AG04450 (cell line): ENCODE results near the gene MAPKAPK3. TPM values are rescaled to one million over a fixed set of nuclear protein-coding genes. Genes with fewer than 3 reads are reported as not detected.

Experiments used
- CTCF ChIA-PET: fragments of 300-600, 350-600 bp; formaldehyde crosslinking; extraction: SDS; loops from one replicate; lab custom pipeline; 2022; ENCODE audit warnings: antibody characterized with exemption, inconsistent platforms; lab: Charles Lee
- POLR2A ChIA-PET: fragments of 350-600 bp; formaldehyde crosslinking; extraction: SDS; loops from one replicate; lab custom pipeline; 2021; ENCODE audit warnings: antibody characterized with exemption, inconsistent platforms; lab: Yijun Ruan, JAX
- DNase-seq: peaks from one replicate; pipeline ENCODE4 v3.0.0-alpha.2; 2011; ENCODE audit warnings: low read depth, low spot score
- H3K27ac ChIP-seq: one replicate; pipeline ENCODE4 v1.5.1; 2012; ENCODE audit warnings: low read depth, low read length, control low read depth
- H3K27me3 ChIP-seq: one replicate; pipeline ENCODE4 v1.6.0; 2012; ENCODE audit warnings: low read length; ENCODE audit not compliant: control insufficient read depth, insufficient read depth
- H3K4me3 ChIP-seq: 2 replicates; pipeline ENCODE4 v1.5.1; 2011; ENCODE audit warnings: mild to moderate bottlenecking, low read depth, low read length, control low read depth
- H3K9me3 ChIP-seq: 2 replicates; pipeline ENCODE4 v1.5.1; 2012; ENCODE audit warnings: low read length; ENCODE audit not compliant: control insufficient read depth, insufficient read depth
- CTCF ChIP-seq: IDR thresholded peaks from 2 replicates; pipeline ENCODE4 v1.5.1; 2011; ENCODE audit warnings: low read depth, low read length, control low read depth, inconsistent platforms
- polyA plus RNA-seq: library from polyadenylated mRNA; depleted of rRNA; stranded (reverse); fragments of >200 nt; gene quantifications from 2 replicates; pipeline ENCODE4 v1.2.3, GENCODE V29; 2011

MAPKAPK3 gene
- polyA plus RNA-seq, 1 experiment, result 35.7 TPM

- no peaks in the 10 kb centered on the region for H3K9me3 ChIP-seq
These were observed 45.5 kb upstream of the MAPKAPK3 start for GRCh38 chr3:50571486-50571885.

GRCh38 chr3:50572158-50572557 is 44.8 kb upstream of the MAPKAPK3 start:
- ChIA-PET POLR2A (interaction anchor here (4.1 kb wide), 1 partner anchor 29 kb away, joined by 38 read pairs; no protein-coding TSS in a partner anchor), CTCF (interaction anchor here (0.6 to 14.4 kb wide), 12 partner anchors 9 to 797 kb away, joined by 3 to 436 read pairs (median 5); partner anchors contain the start of genes CISH and MAPKAPK3)
- Histone ChIP-seq H3K9me3 (no peaks in the 10 kb centered on the region), H3K27me3 (no peaks in the 10 kb centered on the region), H3K4me3 (no peak overlapping the region), H3K27ac (no peak overlapping the region)
- peak; percentile 94 for TF ChIP-seq CTCF
- DNase-seq, result peak; percentile 38

More at GRCh38 chr3:50571486-50571885, 45.5 kb upstream of the MAPKAPK3 start:
- ChIA-PET POLR2A (interaction anchor here (4.1 kb wide), 1 partner anchor 30 kb away, joined by 38 read pairs; no protein-coding TSS in a partner anchor), CTCF (interaction anchor here (1.0 to 14.4 kb wide), 9 partner anchors 10 to 51 kb away, joined by 3 to 436 read pairs (median 6); partner anchors contain the start of genes CISH and MAPKAPK3)
- Histone ChIP-seq H3K27ac (no peak overlapping the region), H3K4me3 (no peak overlapping the region), H3K27me3 (no peaks in the 10 kb centered on the region)
- DNase-seq, result no peak
- TF ChIP-seq CTCF, result no peak

- Histone ChIP-seq H3K27ac (no peak overlapping the region), H3K9me3 (no peaks in the 10 kb centered on the region), H3K27me3 (no peaks in the 10 kb centered on the region), H3K4me3 (no peak overlapping the region)
- DNase-seq, result no peak
- ChIA-PET POLR2A (no interaction called here), CTCF (interaction anchor here (0.6 to 14.4 kb wide), 12 partner anchors 8 to 796 kb away, joined by 3 to 436 read pairs (median 5); partner anchors contain the start of genes CISH and MAPKAPK3)
- no peak for TF ChIP-seq CTCF
These were observed 44.1 kb upstream of the MAPKAPK3 start for GRCh38 chr3:50572801-50573371.

- POLR2A ChIA-PET, result no interaction called here
- no peaks in the 10 kb centered on the region for H3K9me3 ChIP-seq
- CTCF ChIA-PET, result interaction anchor here (0.6 to 14.4 kb wide), 4 partner anchors 20 to 53 kb away, joined by 4 to 436 read pairs (median 16); partner anchors contain the start of genes CISH and MAPKAPK3
- no peak overlapping the region for H3K27ac ChIP-seq
- TF ChIP-seq CTCF, result no peak
- DNase-seq, result no peak
- H3K4me3 ChIP-seq, result no peak overlapping the region
- H3K27me3 ChIP-seq, result no peaks in the 10 kb centered on the region
These were observed 43.1 kb upstream of the MAPKAPK3 start for GRCh38 chr3:50573566-50574443.
